ENCODE measurements around the gene MEN1.

The MEN1 gene

DNA sequence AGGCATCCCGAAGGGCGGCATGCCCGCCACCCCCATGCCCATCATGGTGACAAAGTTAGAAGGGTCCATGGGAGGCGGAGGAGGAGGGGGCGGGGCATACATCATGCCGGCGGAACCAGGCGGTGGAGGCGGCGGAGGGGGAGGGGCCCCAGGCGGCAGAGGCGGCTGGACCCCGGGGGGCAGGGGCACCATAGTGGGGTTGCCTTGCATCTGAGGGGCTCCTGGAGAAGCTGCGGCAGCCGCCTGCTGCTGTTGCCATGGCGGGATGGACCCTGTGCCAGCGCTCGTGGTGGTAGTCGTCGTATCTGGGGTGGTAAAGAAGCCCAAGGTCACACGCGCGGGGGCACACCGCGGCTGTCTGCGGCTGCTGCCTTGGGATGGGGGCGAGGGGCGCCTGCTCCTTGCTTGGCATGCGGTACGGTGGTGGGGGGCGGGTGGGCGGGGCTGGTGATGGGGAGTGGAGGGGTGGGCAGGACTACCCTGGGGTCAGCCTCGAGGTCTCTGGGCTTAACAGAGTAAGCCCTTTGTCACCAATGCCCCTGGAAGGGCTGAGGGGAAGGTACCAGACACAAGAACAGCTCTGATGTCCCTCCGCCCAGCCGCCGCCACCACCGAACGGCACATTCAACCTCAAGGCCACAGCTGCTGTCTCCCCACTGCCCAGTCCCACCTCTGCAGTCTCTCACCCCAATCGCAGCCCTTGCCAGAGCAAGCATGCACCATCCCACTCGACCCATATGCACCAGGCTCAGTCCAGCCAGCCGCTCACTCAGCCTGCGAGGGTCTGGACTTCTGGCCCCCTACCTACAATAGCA, 44.3 kb downstream of the MEN1 start:
- H3K27ac ChIP-seq: peak overlapping the region; percentile 85
- TF ChIP-seq, protein P1, sequence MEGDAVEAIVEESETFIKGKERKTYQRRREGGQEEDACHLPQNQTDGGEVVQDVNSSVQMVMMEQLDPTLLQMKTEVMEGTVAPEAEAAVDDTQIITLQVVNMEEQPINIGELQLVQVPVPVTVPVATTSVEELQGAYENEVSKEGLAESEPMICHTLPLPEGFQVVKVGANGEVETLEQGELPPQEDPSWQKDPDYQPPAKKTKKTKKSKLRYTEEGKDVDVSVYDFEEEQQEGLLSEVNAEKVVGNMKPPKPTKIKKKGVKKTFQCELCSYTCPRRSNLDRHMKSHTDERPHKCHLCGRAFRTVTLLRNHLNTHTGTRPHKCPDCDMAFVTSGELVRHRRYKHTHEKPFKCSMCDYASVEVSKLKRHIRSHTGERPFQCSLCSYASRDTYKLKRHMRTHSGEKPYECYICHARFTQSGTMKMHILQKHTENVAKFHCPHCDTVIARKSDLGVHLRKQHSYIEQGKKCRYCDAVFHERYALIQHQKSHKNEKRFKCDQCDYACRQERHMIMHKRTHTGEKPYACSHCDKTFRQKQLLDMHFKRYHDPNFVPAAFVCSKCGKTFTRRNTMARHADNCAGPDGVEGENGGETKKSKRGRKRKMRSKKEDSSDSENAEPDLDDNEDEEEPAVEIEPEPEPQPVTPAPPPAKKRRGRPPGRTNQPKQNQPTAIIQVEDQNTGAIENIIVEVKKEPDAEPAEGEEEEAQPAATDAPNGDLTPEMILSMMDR (conservative IDR thresholded peaks at IDR 0.05; ENCODE audit: low read depth): no peak
- POLR2A ChIA-PET (ENCODE audit: low non-redundant PET): no interaction called here
- CTCF ChIA-PET: interaction anchor here (0.6 to 0.7 kb wide), 2 partner anchors 75 to 101 kb away, joined by 3 to 7 read pairs; no protein-coding TSS in a partner anchor
- no peak for DNase-seq (ENCODE audit: low spot score)

- TF ChIP-seq, protein P1 (conservative IDR thresholded peaks at IDR 0.05; ENCODE audit: low read depth): no peak
- peak overlapping the region; percentile 85 for H3K27ac ChIP-seq
- no peak for DNase-seq (ENCODE audit: low spot score)
- ChIA-PET POLR2A (ENCODE audit: low non-redundant PET) (no interaction called here), CTCF (interaction anchor here (0.7 kb wide), 1 partner anchor 100 kb away, joined by 3 read pairs; no protein-coding TSS in a partner anchor)
Observed at GRCh38 chr11:64765291-64765850, 45.0 kb downstream of the MEN1 start.

- peak overlapping the region; percentile 85 for H3K27ac ChIP-seq
- TF ChIP-seq, protein P1 (conservative IDR thresholded peaks at IDR 0.05; ENCODE audit: low read depth): no peak
- ChIA-PET CTCF (no interaction called here), POLR2A (ENCODE audit: low non-redundant PET) (no interaction called here)
- DNase-seq (ENCODE audit: low spot score): no peak
Observed at GRCh38 chr11:64764753-64765152, 45.6 kb downstream of the MEN1 start.

GRCh38 chr11:64764040-64764611, 46.2 kb downstream of the MEN1 start:
- POLR2A ChIA-PET (ENCODE audit: low non-redundant PET): no interaction called here
- CTCF ChIA-PET: interaction anchor here (0.5 to 0.7 kb wide), 2 partner anchors 24 to 221 kb away, joined by 5 read pairs; no protein-coding TSS in a partner anchor
- no peak for DNase-seq (ENCODE audit: low spot score)
- TF ChIP-seq, protein P1 (conservative IDR thresholded peaks at IDR 0.05; ENCODE audit: low read depth): no peak
- H3K27ac ChIP-seq: peak overlapping the region; percentile 85

DNA sequence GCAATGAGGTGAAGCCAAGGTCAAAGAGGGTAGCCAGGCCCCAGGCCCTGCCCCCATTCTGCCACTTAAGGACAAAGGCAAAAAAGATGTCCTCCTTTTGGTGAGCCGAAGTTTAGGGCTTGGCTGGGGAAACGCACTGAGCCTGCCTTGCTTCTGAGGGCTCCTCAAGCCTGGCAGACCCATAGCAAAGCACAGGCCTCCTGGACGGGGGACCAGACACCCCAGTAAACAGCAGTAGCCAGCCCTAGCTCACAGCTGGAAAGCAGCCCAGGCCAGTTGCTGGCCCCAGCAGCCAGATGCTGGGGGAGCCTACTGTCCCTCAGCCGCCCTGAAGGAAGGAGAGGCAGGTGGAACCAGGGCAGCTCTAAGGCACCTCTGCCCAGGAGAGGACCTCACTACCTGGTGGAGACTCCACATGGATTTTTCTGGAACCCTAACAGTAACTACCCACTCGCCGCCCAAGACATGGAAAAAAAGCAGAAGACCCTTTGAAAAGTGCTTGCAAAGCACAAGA, 46.8 kb downstream of the MEN1 start:
- TF ChIP-seq, protein P1 (conservative IDR thresholded peaks at IDR 0.05; ENCODE audit: low read depth): no peak
- POLR2A ChIA-PET (ENCODE audit: low non-redundant PET): no interaction called here
- no peak for DNase-seq (ENCODE audit: low spot score)
- CTCF ChIA-PET: interaction anchor here (0.6 to 0.7 kb wide), 2 partner anchors 221 to 251 kb away, joined by 3 to 5 read pairs; no protein-coding TSS in a partner anchor
- H3K27ac ChIP-seq: peak overlapping the region; percentile 85

All from RWPE1 (cell line).